ENCODE data around the gene PRND. TPM values are rescaled to one million over a fixed set of nuclear protein-coding genes. Genes with fewer than 3 reads are reported as not detected.
A peak's percentile ranks its signal among the peaks of the same experiment; 100 is the strongest.

Gene PRND
- total and polyA plus RNA-seq, 2 of the 13 experiments (the other 11 are each of a cell fraction or from before 2014, with no cell fraction given): not detected

- no peak; the same call in 1 of the 2 replicates for TF ChIP-seq IRF2 (CRISPR knock-in tag; IDR thresholded peaks at IDR 0.05)
- TF ChIP-seq HMGA1 (CRISPR knock-in tag; conservative IDR thresholded peaks at IDR 0.05): no peak
- no peak for TF ChIP-seq CAMTA2 (CRISPR knock-in tag; IDR thresholded peaks at IDR 0.05; ENCODE audit: borderline replicate concordance)
- no peak for TF ChIP-seq KLF6 (CRISPR knock-in tag; IDR thresholded peaks at IDR 0.05)
- TF ChIP-seq HNF1B (CRISPR knock-in tag; IDR thresholded peaks at IDR 0.05): no peak; the same call in 1 of the 2 replicates
- no peak for TF ChIP-seq ZNF333 (CRISPR knock-in tag; IDR thresholded peaks at IDR 0.05; ENCODE audit: borderline replicate concordance)
- no peak for TF ChIP-seq HIC2 (CRISPR knock-in tag; IDR thresholded peaks at IDR 0.05; ENCODE audit: low read depth)
- TF ChIP-seq U2AF2 (IDR thresholded peaks at IDR 0.05; ENCODE audit: low read depth, low read length): no peak
- TF ChIP-seq ZNF770 (CRISPR knock-in tag; IDR thresholded peaks at IDR 0.05): peak; percentile 14; the same call in 1 of the 2 replicates
- TF ChIP-seq ZNF354B (CRISPR knock-in tag; IDR thresholded peaks at IDR 0.05): 0 out of 2 replicates have a peak, but pooled peaks have one; percentile 64
- TF ChIP-seq THAP11 (CRISPR knock-in tag; IDR thresholded peaks at IDR 0.05): 0 out of 2 replicates have a peak, but pooled peaks have one; percentile 27
- TF ChIP-seq DBP (CRISPR knock-in tag; IDR thresholded peaks at IDR 0.05; ENCODE audit: not compliant biosample characterization): no peak
- no peak for TF ChIP-seq ZNF564 (CRISPR knock-in tag; IDR thresholded peaks at IDR 0.05)
- TF ChIP-seq ZSCAN29 (CRISPR knock-in tag; conservative IDR thresholded peaks at IDR 0.05): no peak
- TF ChIP-seq HDAC6 (IDR thresholded peaks at IDR 0.05; ENCODE audit: low read depth, low read length): no peak
- no peak; the same call in 1 of the 2 replicates for TF ChIP-seq HOXA5 (CRISPR knock-in tag; IDR thresholded peaks at IDR 0.05)
- TF ChIP-seq ZNF709 (CRISPR knock-in tag; IDR thresholded peaks at IDR 0.05): peak; percentile 78; the same call in 1 of the 2 replicates
- no peak; the same call in 1 of the 2 replicates for TF ChIP-seq PITX1 (CRISPR knock-in tag; IDR thresholded peaks at IDR 0.05)
- no peak for TF ChIP-seq SNAI1 (CRISPR knock-in tag; IDR thresholded peaks at IDR 0.05; ENCODE audit: borderline replicate concordance)
- TF ChIP-seq HNRNPK (IDR thresholded peaks at IDR 0.05; ENCODE audit: low read depth, low read length, poor library complexity, severe bottlenecking): peak; percentile 69
- 0 out of 2 replicates have a peak, but pooled peaks have one; percentile 26 for TF ChIP-seq ZNF331 (CRISPR knock-in tag; IDR thresholded peaks at IDR 0.05)
- 0 out of 2 replicates have a peak, but pooled peaks have one; percentile 9 for TF ChIP-seq SIX4 (CRISPR knock-in tag; IDR thresholded peaks at IDR 0.05)
- no peak for TF ChIP-seq ZKSCAN5 (CRISPR knock-in tag; IDR thresholded peaks at IDR 0.05)
Measured at GRCh38 chr20:4720041-4720976, 1.4 kb upstream of the PRND start (continued).

Data from HepG2 (cell line).